Suppressor macrophage (primary cell): ENCODE data around the gene AJM1.

ENCODE experiments used
- DNase-seq, 4 experiments: peaks; one replicate each; pipeline ENCODE4 v3.0.0-alpha.2; 2020 to 2022

The AJM1 gene

DNA sequence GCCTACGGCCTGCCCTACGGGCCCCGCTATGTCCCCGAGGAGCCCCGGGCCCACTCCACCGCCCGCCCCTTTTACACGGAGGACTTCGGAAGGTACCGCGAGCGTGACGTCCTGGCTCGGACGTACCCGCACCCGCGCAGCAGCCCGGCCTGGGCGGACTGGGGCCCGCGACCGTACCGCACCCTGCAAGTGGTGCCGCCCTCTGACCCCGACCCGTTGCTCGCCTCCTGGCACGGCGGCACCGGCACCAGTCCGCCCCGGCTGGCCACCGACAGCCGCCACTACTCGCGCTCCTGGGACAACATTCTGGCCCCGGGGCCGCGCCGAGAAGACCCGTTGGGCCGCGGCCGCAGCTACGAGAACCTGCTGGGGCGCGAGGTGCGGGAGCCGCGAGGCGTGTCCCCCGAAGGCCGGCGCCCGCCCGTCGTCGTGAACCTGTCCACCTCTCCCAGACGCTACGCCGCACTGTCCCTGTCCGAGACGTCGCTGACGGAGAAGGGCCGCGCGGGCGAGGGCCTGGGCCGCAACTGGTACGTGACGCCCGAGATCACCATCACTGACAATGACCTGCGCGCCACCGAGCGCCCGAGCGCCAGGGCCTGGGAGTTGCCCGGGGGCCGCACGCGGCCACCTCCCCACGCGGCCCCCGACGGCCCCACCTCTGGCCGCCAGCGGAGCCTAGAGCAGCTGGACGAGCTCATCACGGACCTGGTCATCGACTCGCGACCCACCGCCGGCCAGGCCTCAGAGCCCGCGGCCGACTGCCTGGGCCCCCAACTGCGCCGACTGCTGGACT lies 3.4 kb downstream of the AJM1 start:
- no peak for DNase-seq

- DNase-seq, result peak in 2 of 4 experiments; percentile 17 to 45
Observed at GRCh38 chr9:136846376-136847087, 4.3 kb downstream of the AJM1 start.

DNA sequence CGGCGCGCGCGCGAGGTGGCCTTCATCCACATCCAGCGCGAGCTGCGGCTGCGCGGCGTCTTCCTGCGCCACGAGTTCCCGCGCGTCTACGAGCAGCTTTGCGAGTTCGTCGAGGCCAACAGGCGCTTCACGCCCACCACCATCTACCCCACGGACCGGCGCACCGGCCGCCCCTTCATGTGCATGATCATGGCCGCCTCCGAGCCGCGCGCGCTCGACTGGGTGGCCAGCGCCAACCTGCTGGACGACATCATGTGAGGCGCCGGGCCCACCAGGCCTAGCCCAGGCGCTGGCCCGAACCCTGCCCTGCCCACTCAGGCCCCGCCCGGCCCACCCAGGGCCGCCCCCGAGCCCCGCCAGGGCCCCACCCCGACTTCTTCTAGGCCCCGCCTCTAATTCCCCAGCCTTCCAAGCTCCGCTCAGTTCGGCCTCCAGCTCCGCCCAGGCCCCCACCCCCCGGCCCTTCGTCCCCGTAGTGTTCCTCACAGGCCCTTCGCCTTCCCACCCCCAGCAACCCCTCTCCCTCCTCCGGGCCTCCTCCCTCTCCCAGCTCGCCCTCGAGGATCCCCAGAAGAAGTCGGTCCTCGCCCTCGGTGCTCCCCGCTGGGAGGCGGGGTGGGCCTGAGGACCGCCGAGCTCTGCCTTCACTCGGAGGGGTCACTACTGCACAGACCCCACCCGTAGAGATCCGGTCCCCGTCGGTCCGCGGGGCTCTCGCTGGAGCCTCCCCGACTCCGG lies 5.0 kb downstream of the AJM1 start:
- peak; percentile 30 to 70 (median 56) for DNase-seq

DNA sequence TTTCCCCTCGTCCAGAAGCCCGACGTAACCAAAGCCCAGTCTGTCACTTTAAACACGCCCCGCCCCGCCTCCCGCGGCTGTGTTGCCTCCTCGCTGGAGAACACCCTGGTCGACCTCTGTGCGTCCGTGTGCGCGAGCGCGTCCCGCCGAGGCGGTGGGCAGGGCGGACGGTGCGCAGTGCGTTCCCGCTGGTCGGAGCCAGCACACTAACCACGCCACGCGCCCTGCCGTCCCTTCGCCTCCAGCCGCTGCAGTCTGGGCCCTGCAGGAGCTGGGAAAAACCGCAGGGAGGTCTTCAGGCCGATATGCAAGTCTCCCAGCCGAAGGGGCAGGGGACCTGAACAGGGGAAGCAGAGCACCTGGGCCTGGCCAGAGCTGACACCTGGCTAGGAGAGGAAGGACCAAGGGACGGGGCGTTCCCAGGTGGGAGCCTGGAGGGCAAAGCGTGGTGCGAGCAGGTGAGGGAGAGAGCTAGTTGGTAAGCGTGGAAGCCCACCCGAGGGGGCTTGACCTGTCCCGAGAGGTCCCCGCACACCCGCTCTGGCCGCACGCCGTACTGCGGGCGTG lies 5.6 kb downstream of the AJM1 start:
- DNase-seq, result peak; percentile 89 to 97 (median 93)

- peak; percentile 14 to 54 (median 34) for DNase-seq
Observed at GRCh38 chr9:136848393-136849037, 6.2 kb downstream of the AJM1 start.

- peak; percentile 99 to 100 (median 100) for DNase-seq
Observed at GRCh38 chr9:136849038-136849959, 7.0 kb downstream of the AJM1 start, which contains the start of gene PHPT1. PHPT1 (plus strand) TSS chr9:136849409; CDS start chr9:136849431, 22 bp downstream.

DNA sequence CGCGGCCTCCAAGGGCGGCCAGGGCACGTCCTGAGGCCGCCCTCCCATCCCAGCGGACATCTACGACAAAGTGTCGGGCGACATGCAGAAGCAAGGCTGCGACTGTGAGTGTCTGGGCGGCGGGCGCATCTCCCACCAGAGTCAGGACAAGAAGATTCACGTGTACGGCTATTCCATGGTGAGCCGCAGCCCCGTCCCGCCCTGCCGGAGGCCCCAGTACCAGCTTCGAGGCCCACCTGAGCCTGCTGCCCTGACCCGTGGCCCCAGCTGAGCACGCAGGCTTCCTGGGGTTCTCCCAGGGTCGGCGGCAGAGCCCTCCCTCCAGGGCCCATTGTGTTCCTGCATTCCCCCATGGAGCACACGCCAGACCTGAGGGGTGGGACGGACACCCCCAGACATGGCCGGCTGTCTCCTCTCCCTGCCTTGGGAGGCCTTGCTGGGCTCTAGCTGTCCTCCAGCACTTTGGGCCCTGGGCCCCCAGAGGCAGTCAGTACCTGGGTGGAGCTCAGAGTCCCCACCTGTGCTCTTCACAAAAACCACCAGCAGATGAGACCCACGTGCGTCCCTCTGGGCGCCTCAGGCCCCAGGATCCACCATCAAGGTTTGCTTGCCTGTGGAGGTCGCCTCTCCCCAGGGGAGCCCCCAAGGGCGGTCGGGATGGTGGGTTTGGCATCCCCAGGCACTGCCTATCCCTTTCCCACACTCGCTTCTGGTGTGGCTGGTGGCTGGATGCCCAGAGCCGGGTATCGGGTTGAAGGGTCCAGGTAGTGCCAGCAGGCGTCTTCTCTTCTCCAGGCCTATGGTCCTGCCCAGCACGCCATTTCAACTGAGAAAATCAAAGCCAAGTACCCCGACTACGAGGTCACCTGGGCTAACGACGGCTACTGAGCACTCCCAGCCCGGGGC lies 7.9 kb downstream of the AJM1 start:
- no peak for DNase-seq

DNA sequence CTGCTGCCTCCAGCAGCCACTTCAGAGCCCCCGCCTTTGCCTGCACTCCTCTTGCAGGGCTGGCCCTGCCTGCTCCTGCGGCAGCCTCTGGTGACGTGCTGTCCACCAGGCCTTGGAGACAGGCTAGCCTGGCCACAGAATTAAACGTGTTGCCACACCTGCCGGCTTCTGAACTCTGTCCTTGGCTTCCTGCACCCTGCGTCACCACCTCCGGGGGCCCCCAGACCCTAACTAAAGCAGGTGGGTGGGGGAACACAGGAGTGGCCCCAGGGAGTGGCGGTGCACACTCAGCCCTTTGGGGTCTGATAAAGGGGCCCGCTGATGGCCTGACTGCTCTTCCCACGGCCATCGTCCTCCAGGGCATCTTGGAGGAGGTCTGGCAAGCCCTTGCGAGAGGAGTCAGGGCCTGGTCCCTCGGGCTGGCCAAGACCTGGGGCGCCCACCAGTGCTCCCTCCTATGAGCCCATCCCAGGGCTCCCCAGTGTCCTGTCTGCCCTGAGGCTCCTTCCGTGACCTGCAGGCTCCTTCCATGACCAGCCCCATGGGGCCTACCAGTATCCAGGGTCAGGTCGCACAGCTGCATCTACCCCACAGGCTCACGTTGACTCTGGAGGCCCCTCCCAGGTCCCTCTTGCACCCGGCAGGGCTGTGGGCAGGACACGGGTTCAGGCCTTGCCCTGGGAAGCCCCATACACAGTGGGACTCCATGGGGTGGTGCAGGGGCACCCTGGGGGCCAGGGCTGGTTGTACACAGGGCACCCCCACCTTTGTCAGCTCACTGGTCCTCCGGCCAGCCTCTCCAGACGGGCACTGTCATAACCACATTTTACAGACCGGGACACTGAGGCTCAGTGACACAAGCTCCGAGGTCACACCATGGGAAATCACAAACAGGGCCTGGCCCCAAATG lies 8.8 kb downstream of the AJM1 start:
- peak in 1 of 4 experiments; percentile 1 for DNase-seq

- no peak for DNase-seq
Observed at GRCh38 chr9:136851941-136852663, 9.8 kb downstream of the AJM1 start, which contains the start of gene MAMDC4. MAMDC4 (plus strand) TSS chr9:136852346; CDS start chr9:136852417, 71 bp downstream.

DNA sequence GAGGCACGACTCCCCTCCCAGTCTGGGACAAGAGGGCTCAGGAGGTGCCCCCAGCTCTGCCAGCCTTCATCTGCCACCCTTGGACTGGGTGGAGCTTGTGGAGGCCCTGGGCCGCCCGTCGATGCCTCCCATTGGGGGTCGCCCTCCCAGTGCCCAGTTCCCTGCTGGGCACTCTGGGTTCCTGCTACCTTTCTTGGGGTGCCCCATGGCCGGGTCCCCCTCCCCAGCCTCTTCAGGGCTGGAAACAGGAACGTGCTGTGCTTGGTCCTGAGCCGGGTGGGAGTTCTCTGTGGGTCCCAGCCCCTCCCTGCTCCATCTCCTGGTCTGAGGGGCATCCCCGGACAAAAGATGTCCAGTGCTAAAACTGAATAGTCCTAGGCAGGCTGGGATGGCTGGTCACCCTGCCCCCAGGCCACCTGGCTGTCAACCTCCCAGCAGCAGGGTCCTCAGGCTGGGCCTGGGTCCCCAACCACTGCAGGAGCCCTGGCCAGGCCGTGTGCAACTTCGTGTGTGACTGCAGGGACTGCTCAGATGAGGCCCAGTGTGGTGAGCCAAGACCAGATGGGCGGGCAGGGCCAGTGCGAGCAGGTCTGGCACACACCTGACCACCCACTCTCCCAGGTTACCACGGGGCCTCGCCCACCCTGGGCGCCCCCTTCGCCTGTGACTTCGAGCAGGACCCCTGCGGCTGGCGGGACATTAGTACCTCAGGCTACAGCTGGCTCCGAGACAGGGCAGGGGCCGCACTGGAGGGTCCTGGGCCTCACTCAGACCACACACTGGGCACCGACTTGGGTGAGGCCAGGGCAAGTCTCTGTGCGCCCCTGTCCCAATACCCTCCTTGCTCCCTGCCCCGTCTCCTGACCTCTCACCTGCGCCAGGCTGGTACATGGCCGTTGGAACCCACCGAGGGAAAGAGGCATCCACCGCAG lies 10.7 kb downstream of the AJM1 start:
- DNase-seq, result peak in 1 of 4 experiments; percentile 1

DNA sequence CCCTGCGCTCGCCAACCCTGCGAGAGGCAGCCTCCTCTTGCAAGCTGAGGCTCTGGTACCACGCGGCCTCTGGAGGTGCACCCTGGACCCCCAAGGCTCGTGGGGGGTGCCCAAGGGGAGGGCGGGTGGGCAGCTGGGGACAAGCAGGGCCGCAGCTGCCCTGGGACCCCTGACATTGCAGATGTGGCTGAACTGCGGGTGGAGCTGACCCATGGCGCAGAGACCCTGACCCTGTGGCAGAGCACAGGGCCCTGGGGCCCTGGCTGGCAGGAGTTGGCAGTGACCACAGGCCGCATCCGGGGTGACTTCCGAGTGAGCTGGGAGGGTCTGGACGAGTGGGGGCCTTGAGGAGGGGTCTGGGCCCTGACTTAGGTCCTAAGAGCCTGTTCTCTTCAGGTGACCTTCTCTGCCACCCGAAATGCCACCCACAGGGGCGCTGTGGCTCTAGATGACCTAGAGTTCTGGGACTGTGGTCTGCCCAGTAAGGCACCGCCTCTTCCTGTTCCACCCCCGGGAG lies 11.4 kb downstream of the AJM1 start:
- peak in 1 of 4 experiments; percentile 2 for DNase-seq

DNA sequence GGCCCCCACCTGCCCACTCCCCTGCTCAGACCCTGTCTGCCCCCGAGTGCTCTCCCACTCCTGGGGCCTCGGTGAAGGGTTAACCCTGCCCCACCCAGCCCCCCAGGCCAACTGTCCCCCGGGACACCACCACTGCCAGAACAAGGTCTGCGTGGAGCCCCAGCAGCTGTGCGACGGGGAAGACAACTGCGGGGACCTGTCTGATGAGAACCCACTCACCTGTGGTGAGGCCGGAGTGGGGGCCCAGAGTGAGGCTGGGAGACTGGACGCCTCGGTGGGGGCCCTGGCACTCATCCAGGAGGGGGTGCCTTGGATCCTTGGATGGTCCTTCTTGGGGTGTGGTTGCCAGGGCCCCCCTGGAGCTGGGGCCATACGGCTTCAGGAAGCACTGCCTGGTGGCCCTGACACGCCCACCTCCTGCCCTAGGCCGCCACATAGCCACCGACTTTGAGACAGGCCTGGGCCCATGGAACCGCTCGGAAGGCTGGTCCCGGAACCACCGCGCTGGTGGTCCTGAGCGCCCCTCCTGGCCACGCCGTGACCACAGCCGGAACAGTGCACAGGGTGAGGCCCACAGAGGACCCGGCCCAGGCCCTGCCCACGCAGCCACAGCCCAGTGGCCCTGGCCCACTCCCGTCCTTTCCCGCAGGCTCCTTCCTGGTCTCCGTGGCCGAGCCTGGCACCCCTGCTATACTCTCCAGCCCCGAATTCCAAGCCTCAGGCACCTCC lies 12.0 kb downstream of the AJM1 start:
- peak in 1 of 4 experiments; percentile 1 for DNase-seq

DNA sequence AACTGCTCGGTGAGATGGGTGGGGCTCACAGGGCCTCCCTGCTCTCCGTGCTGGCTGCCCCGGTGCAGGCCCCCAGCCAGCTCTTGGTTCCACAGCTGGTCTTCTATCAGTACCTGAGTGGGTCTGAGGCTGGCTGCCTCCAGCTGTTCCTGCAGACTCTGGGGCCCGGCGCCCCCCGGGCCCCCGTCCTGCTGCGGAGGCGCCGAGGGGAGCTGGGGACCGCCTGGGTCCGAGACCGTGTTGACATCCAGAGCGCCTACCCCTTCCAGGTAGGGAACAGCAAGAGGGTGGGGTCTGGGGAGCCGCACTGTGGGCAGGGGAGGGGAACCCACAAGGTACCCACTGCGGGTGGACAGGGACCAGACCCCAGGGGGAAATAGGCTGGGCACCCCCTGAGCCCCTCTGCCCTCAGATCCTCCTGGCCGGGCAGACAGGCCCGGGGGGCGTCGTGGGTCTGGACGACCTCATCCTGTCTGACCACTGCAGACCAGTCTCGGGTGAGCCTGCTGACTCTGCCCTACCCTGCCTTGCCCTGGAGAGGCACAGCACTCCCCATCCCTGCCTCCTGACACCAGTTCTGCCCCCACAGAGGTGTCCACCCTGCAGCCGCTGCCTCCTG lies 12.7 kb downstream of the AJM1 start:
- DNase-seq, result peak in 1 of 4 experiments; percentile 0

- no peak for DNase-seq
Observed at GRCh38 chr9:136855461-136856078, 13.3 kb downstream of the AJM1 start.

GRCh38 chr9:136856079-136856476 lies 13.8 kb downstream of the AJM1 start:
- DNase-seq, result no peak
